ENCODE measurements around the gene DAB1.

DNA sequence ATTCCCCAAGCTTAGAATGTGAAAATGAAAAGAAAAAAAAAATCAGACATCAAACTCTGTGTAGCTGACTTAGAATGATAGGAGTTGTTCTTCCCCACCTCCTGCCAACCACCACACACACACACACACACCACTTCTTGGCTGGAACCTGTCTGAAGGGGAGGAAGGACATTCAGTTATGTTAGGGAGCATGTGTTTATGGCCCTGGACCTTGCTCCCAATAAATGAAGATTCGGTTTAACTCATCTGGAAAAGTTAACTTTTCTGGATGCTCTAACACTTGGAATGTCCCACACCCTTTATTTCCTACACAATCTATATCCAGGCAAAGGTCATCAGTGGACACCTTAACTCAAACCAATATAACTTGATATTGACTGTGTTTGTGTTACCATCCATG is 112.4 kb downstream of the DAB1 start:
- TF ChIP-seq, protein P1, sequence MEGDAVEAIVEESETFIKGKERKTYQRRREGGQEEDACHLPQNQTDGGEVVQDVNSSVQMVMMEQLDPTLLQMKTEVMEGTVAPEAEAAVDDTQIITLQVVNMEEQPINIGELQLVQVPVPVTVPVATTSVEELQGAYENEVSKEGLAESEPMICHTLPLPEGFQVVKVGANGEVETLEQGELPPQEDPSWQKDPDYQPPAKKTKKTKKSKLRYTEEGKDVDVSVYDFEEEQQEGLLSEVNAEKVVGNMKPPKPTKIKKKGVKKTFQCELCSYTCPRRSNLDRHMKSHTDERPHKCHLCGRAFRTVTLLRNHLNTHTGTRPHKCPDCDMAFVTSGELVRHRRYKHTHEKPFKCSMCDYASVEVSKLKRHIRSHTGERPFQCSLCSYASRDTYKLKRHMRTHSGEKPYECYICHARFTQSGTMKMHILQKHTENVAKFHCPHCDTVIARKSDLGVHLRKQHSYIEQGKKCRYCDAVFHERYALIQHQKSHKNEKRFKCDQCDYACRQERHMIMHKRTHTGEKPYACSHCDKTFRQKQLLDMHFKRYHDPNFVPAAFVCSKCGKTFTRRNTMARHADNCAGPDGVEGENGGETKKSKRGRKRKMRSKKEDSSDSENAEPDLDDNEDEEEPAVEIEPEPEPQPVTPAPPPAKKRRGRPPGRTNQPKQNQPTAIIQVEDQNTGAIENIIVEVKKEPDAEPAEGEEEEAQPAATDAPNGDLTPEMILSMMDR (IDR thresholded peaks at IDR 0.05; ENCODE audit: low read length) = no peak
- TF ChIP-seq EZH2 (IDR thresholded peaks at IDR 0.05; ENCODE audit: borderline replicate concordance, low read length) = no peak

Measured in OCI-LY1 (cell line).